ENCODE results near the gene EXD3. TPM values are rescaled to one million over a fixed set of nuclear protein-coding genes. Genes with fewer than 3 reads are reported as not detected.

EXD3 gene
- total RNA-seq, 2 donors from 2014 or later = 7.9 to 14.8 TPM

- ATAC-seq = no peak
- no peak for DNase-seq (ENCODE audit: low spot score in 2 of 2)
- H3K27ac Mint-ChIP-seq = no peak overlapping the region
- no peaks in the 10 kb centered on the region for H3K36me3 Mint-ChIP-seq
- H3K9me3 Mint-ChIP-seq = no peaks in the 10 kb centered on the region
Measured at GRCh38 chr9:137311171-137311985, 111.6 kb downstream of the EXD3 start.

GRCh38 chr9:137310189-137311052 is 112.5 kb downstream of the EXD3 start:
- no peak overlapping the region for H3K27ac Mint-ChIP-seq
- no peak for ATAC-seq
- no peaks in the 10 kb centered on the region for H3K9me3 Mint-ChIP-seq
- DNase-seq (ENCODE audit: low spot score in 2 of 2) = no peak
- no peaks in the 10 kb centered on the region for H3K36me3 Mint-ChIP-seq

GRCh38 chr9:137309368-137310188 is 113.4 kb downstream of the EXD3 start:
- no peak for DNase-seq (ENCODE audit: low spot score in 2 of 2)
- no peak for ATAC-seq

GRCh38 chr9:137308057-137308619 is 114.8 kb downstream of the EXD3 start:
- no peaks in the 10 kb centered on the region for H3K36me3 Mint-ChIP-seq
- no peaks in the 10 kb centered on the region for H3K9me3 Mint-ChIP-seq
- no peak for ATAC-seq
- no peak for DNase-seq (ENCODE audit: low spot score in 2 of 2)
- H3K27ac Mint-ChIP-seq = no peak overlapping the region

More at GRCh38 chr9:137309368-137310188, 113.4 kb downstream of the EXD3 start:
- H3K9me3 Mint-ChIP-seq = no peaks in the 10 kb centered on the region
- H3K27ac Mint-ChIP-seq = no peak overlapping the region
- H3K36me3 Mint-ChIP-seq = no peaks in the 10 kb centered on the region

GRCh38 chr9:137307255-137308056 is 115.5 kb downstream of the EXD3 start:
- ATAC-seq (no peak), DNase-seq (ENCODE audit: low spot score in 2 of 2) (no peak)
- H3K27ac Mint-ChIP-seq = no peak overlapping the region
- H3K9me3 Mint-ChIP-seq = no peaks in the 10 kb centered on the region
- H3K36me3 Mint-ChIP-seq = no peaks in the 10 kb centered on the region

GRCh38 chr9:137306850-137307254 is 116.1 kb downstream of the EXD3 start:
- Mint-ChIP-seq H3K36me3 (no peaks in the 10 kb centered on the region), H3K9me3 (no peaks in the 10 kb centered on the region)
- no peak for ATAC-seq

GRCh38 chr9:137306066-137306849 is 116.7 kb downstream of the EXD3 start:
- no peaks in the 10 kb centered on the region for H3K9me3 Mint-ChIP-seq
- no peak overlapping the region for H3K27ac Mint-ChIP-seq
- no peaks in the 10 kb centered on the region for H3K36me3 Mint-ChIP-seq
- DNase-seq (ENCODE audit: low spot score in 2 of 2) (no peak), ATAC-seq (no peak)

More at GRCh38 chr9:137306850-137307254, 116.1 kb downstream of the EXD3 start:
- no peak for DNase-seq (ENCODE audit: low spot score in 2 of 2)
- no peak overlapping the region for H3K27ac Mint-ChIP-seq

- DNase-seq (ENCODE audit: low spot score in 2 of 2) = no peak
- no peaks in the 10 kb centered on the region for H3K36me3 Mint-ChIP-seq
- no peak for ATAC-seq
- no peak overlapping the region for H3K27ac Mint-ChIP-seq
- no peaks in the 10 kb centered on the region for H3K9me3 Mint-ChIP-seq
Measured at GRCh38 chr9:137305798-137306065, 117.2 kb downstream of the EXD3 start.

GRCh38 chr9:137305060-137305797 is 117.7 kb downstream of the EXD3 start:
- no peaks in the 10 kb centered on the region for H3K36me3 Mint-ChIP-seq
- peak in 1 of 2 donors; percentile 53 for DNase-seq (ENCODE audit: low spot score in 2 of 2)

GRCh38 chr9:137304383-137305059 is 118.4 kb downstream of the EXD3 start:
- ATAC-seq (no peak), DNase-seq (ENCODE audit: low spot score in 2 of 2) (no peak)
- Mint-ChIP-seq H3K9me3 (no peaks in the 10 kb centered on the region), H3K27ac (no peak overlapping the region), H3K36me3 (no peaks in the 10 kb centered on the region)

More at GRCh38 chr9:137305060-137305797, 117.7 kb downstream of the EXD3 start:
- no peak overlapping the region for H3K27ac Mint-ChIP-seq
- ATAC-seq = peak; percentile 42 to 60
- no peaks in the 10 kb centered on the region for H3K9me3 Mint-ChIP-seq

GRCh38 chr9:137303893-137304382 is 119.0 kb downstream of the EXD3 start:
- Mint-ChIP-seq H3K27ac (no peak overlapping the region), H3K9me3 (no peaks in the 10 kb centered on the region), H3K36me3 (no peaks in the 10 kb centered on the region)
- no peak for DNase-seq (ENCODE audit: low spot score in 2 of 2)
- ATAC-seq = no peak

- ATAC-seq (no peak), DNase-seq (ENCODE audit: low spot score in 2 of 2) (no peak)
- Mint-ChIP-seq H3K9me3 (no peaks in the 10 kb centered on the region), H3K36me3 (no peaks in the 10 kb centered on the region), H3K27ac (no peak overlapping the region)
Measured at GRCh38 chr9:137303151-137303892, 119.6 kb downstream of the EXD3 start.

GRCh38 chr9:137302449-137303150 is 120.4 kb downstream of the EXD3 start:
- H3K27ac Mint-ChIP-seq = no peak overlapping the region
- H3K9me3 Mint-ChIP-seq = no peaks in the 10 kb centered on the region
- ATAC-seq (peak; percentile 50 to 52), DNase-seq (ENCODE audit: low spot score in 2 of 2) (no peak)
- H3K36me3 Mint-ChIP-seq = no peaks in the 10 kb centered on the region

Measured in activated naive CD4-positive, alpha-beta T cell treated with anti-CD3 and anti-CD28 coated beads, Interleukin-2, amount 50 U/mL, for 72 hours (primary cell).